GM21447 (cell line): Measurements from ENCODE around the gene CA5A.
A peak's percentile ranks its signal among the peaks of the same experiment; 100 is the strongest.
"Not testable (repeated sequence)": the region's sequence is repeated elsewhere in the genome, so short reads cannot be mapped to it uniquely, and the experiment has no call there.

Experiments
- ATAC-seq: cut with Tn5 transposase; IDR thresholded peaks from one replicate; pipeline ENCODE4 v1.9.1; 2021; ENCODE audit not compliant: unreplicated experiment

CA5A gene

DNA sequence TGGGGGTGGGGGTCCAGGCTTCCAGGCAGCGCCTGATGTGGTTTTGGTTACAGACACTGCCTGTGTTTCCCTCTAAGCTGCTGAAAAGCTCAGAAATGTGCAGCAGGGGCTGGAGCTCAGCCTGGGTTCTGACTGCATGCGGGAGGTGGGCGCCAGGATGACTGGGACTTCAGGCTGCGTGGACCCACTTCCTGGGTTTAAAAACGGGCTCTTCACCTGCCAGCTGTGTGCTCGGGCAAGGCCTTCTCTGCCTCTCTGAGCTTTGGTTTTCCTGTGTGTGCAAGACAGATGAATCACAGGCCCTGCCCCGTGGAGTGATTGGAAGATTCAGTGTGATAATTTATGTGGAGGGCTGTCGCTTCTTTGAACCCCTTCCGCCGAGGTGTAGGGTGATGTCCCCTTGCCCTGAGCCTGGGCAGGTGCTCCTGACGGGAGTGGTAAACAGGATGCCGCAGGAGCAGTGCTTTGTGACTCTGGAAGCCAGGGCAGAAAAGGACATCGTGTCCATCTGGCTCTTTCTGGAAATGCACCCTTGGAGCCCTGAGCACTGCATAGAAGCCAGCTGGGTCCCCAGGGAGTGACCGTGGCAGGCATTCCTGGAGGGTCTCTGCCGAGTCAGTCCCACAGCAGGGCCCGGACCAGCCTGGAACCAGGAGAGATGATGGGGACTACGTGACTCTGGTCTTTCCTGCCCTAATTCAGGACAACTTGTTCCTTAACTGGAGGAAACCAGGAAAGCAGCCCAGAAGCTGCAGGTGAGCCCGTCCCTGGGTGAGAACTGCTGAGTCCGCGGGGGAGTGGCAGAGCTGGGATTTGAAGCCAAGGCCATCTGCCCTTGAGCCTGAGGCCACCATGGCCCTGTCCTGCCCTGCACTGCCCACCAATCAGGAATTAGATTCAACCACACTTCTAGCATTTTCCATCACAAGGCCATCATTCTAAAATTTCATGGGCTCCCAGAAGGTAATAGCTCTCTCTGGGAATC lies 38.5 kb downstream of the CA5A start:
- no peak for ATAC-seq

- ATAC-seq = not testable (repeated sequence)
These were observed 39.3 kb downstream of the CA5A start for GRCh38 chr16:87896924-87897520.

DNA sequence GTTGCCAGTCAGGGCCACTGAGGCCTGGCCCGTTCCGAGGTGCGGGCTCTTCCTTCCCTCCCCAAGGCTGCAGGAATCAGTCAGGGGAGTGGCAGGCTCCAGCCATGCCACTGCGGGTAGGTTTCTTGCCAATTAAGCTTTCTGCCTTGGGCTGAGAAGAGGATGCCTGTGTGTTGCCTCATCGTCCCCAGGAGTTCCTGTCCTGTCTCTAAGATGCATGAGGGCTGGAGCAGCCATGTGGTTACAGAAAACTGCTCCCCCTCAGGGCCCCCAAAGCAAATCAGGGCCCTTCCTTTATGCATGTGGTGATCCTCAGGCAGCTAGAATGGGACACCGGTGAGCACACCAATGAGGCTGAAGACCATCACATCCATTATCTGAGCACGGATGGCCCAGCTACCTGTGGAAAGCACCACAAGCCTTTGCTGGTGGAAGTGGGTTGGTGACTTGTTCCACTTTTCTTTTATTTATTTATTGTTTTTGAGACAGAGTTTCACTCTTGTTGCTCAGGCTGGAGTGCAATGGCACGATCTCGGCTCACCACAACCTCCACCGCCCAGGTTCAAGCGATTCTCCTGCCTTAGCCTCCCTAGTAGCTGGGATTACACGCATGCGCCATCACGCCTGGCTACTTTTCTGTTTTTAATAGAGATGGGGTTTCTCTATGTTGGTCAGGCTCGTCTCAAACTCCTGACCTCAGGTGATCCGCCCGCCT lies 40.0 kb downstream of the CA5A start:
- ATAC-seq = not testable (repeated sequence)

- ATAC-seq = peak; percentile 80
These were observed 40.6 kb downstream of the CA5A start for GRCh38 chr16:87895641-87896141.

DNA sequence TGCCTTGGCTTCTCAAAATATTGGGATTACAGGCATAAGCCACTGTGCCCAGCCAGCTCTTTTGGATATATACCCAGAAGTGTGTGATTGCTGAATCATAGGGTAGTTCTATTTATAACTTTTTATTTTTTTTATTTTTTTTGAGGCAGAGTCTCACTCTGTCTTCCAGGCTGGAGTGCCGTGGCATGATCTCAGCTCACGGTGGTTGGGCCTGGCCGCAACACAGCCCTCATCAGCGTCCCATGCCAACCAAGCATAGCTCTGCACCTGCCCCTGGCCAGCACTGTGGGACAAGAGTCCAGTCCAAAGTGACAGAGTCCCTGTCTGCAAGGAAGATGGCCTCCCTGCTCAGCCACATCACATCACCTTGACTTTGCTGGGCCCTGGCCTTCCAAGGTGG lies 42.3 kb downstream of the CA5A start:
- not testable (repeated sequence) for ATAC-seq

GRCh38 chr16:87891764-87892163 lies 44.6 kb downstream of the CA5A start:
- ATAC-seq = no peak

GRCh38 chr16:87889762-87890161 lies 46.6 kb downstream of the CA5A start:
- ATAC-seq = not testable (repeated sequence)

DNA sequence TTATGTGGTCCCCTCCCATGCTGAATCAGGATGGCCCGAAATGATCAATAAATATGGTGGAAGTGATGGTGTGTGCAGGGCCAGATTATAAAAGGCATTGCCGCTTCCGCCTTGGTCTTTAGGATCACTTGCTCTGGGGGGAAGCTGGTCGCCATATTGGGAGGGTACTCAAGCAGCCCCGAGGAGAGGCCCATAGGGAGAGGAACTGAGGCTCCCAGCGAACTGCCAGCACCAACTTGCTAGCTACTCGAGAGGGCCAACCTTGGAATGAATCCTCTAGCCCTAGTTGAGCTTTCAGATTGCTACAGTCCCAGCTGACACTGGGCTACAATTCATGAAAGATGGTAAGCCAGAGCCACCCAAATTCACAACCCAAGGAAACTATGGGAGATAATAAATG lies 48.0 kb downstream of the CA5A start:
- ATAC-seq = not testable (repeated sequence)

GRCh38 chr16:87887931-87888330 lies 48.4 kb downstream of the CA5A start:
- ATAC-seq = not testable (repeated sequence)

DNA sequence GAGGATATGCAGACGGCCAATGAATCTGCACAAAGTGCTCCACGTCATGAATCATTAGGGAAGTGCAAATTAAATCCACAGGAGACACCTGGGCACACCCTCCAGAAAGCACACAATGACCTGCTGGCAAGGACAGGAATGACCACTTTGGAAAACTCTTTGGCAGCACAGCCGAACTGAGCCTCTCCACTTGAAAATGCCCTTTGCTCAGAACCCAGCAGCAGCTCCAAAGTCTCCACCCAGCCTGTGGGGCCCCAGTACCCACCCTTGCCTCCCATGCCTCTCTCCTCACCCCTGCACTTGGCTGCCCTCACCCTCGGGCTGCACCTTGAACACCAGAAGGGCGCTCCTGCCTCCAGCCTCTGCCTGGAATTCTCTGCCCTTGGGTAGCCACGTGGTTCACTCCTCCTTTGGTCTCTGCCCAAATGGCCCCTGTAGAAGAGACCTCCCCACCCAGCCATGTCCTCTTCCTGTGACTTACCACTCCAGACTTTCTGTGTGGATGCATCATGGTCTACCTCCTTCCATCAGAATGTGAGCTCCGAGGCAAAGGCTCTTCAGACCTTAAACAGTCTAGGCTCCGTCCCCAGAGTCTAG lies 50.9 kb downstream of the CA5A start:
- ATAC-seq = not testable (repeated sequence)

DNA sequence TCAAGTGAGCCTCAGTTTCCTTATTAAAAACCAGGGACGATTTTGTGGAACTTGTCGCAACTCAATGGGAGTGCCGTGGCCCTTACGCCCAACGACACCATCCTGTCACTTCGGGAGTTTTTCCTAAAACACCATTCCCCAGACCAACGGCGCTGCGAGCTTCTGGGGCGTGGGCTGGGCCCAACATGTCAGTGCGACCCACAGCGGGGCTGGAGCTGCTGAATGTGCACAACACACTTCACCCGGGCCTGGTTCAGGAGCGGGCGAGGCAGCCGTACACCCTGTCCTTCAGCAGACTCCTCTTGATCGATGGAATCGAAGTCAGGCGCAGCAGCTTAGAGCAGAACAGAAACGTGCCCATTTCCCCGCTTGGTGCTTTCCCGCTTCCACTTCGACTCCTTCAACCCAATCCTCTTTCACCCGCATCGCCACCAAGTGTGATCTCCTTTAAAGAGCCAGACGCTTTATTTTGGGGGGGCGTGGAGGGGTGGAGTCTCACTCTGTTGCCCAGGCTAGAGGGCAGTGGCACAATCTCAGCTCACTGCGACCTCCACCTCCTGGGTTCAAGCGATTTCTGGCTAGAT lies 53.8 kb downstream of the CA5A start:
- no peak for ATAC-seq

DNA sequence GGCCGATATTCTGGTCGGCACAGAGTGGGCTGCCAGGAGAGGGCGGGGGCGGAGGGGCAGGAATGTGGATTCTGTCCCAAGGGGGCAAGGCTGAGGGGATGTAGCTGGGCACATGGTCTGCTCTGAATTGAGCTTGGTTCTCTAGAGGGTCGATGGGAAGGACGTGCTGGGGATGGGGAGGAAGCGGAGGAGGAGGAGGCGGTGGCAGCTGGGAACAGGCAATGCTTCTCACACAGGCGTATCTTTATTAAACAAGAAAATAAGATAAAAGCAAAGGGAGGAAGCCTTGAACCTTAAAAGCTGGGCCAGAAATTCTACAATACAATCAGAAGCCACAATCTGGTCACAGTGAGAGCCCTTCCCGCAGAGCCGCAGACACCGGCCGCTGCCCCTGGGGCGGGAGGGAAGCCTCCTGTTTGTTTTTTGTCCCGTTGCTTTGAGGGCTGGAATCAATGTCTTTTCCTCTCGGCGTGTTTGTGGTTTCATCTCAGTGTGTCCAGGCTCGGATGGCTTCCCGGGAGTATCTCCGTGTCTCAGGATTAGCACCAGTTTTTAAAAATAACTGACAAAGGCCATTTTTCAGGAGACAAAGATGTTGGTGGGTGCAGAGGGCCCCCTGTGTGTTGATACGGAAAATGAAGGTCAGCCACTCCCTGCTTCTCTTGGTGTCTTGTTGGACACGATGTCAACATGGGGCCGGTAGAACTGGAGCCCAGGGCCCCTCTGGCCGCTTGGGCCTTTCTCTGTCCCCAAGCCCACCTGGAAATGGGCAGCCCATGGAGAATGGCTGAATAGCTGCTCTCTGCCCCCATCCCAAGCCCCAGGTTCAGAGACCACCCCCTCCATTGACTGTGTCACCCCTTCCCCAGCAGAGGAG lies 54.8 kb downstream of the CA5A start:
- no peak for ATAC-seq

GRCh38 chr16:87880117-87880696 lies 56.1 kb downstream of the CA5A start:
- ATAC-seq = no peak

DNA sequence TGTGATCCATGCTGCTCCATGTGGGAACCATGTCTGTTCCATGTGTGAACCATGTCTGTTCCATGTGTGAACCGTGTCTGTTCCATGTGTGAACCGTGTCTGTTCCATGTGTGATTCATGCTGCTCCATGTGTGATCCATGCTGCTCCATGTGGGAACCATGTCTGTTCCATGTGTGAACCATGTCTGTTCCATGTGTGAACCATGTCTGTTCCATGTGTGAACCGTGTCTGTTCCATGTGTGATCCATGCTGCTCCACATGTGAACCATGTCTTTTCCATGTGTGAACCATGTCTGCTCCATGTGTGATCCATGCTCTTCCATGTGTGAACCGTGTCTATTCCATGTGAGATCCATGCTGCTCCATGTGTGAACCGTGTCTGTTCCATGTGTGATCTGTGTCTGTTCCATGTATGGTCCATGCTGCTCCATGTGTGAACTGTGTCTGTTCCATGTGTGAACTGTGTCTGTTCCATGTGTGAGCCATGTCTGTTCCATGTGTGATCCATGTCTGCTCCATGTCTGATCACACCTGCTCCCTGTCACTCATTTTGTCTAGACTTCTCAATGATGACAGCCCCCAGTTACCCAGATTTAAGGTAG lies 56.8 kb downstream of the CA5A start:
- not testable (repeated sequence) for ATAC-seq

GRCh38 chr16:87878704-87879103 lies 57.6 kb downstream of the CA5A start:
- ATAC-seq = no peak

- no peak for ATAC-seq
These were observed 58.3 kb downstream of the CA5A start for GRCh38 chr16:87877942-87878507.

GRCh38 chr16:87874639-87875427 lies 61.5 kb downstream of the CA5A start:
- no peak for ATAC-seq
